Ascending aorta (tissue), 2 donors: Measurements from ENCODE around the gene URB1. TPM values are rescaled to one million over a fixed set of nuclear protein-coding genes. Genes with fewer than 3 reads are reported as not detected.

Experiments
- DNase-seq, 2 donors: peaks; one replicate each; pipeline ENCODE4 v3.0.0-alpha.2; 2019; ENCODE audit warnings: low spot score in 2 of 2
- H3K27ac ChIP-seq, 2 donors: fragments of 200-600 bp; sonication (generic); one replicate each; pipeline ENCODE4 v1.5.1; 2016 to 2017; ENCODE audit warnings: mild to moderate bottlenecking in 1 of 2
- H3K27me3 ChIP-seq: fragments of 200-600 bp; sonication (generic); one replicate; pipeline ENCODE4 v1.5.1; 2017
- H3K36me3 ChIP-seq, 2 donors: fragments of 200-600 bp; sonication (generic); one replicate each; pipeline ENCODE4 v1.5.1; 2016
- H3K4me1 ChIP-seq, 2 donors: fragments of 200-600 bp; sonication (generic); one replicate each; pipeline ENCODE4 v1.5.1; 2016 to 2017; ENCODE audit warnings: mild to moderate bottlenecking in 1 of 2
- H3K4me3 ChIP-seq, 2 donors: fragments of 200-600 bp; sonication (generic); one replicate each; pipeline ENCODE4 v1.5.1; 2016 to 2017; ENCODE audit warnings: mild to moderate bottlenecking in 1 of 2
- H3K9me3 ChIP-seq, 2 donors: fragments of 200-600 bp; sonication (generic); one replicate each; pipeline ENCODE4 v1.5.1; 2016
- intact Hi-C: fragments of 100-400 bp; cut with DNase I; formaldehyde crosslinking; loops from one replicate; pipeline ENCODE4 v1.15.1; 2023
- total RNA-seq: library from RNA; depleted of rRNA; stranded (reverse); fragments of >200 nt; gene quantifications from one replicate; pipeline ENCODE4 v1.1.0, GENCODE V29; 2016
- TF ChIP-seq, protein P1 (sequence below), 3 experiments: fragments of 200-600 bp in 2 of 3; fragments of 450-650 bp in 1 of 3; sonication (generic) in 2 of 3; IDR thresholded peaks; one replicate each; pipeline ENCODE4 v1.5.1; 2016 to 2019; ENCODE audit warnings: antibody characterized with exemption in 3 of 3, mild to moderate bottlenecking in 1 of 3, moderate library complexity in 1 of 3

URB1 gene
- total RNA-seq, 1 donor from 2014 or later: 35.4 TPM

GRCh38 chr21:32349333-32349944 lies 43.4 kb downstream of the URB1 start:
- Histone ChIP-seq H3K27ac (no peak overlapping the region), H3K4me3 (no peak overlapping the region), H3K9me3 (peaks cover 0 to 3% of the 10 kb centered on the region in 2 donors), H3K36me3 (peaks cover 98 to 100% of the 10 kb centered on the region in 2 donors), H3K27me3 (no peaks in the 10 kb centered on the region), H3K4me1 (no peaks in the 10 kb centered on the region)
- intact Hi-C loops: no loop called here
- TF ChIP-seq, protein P1, sequence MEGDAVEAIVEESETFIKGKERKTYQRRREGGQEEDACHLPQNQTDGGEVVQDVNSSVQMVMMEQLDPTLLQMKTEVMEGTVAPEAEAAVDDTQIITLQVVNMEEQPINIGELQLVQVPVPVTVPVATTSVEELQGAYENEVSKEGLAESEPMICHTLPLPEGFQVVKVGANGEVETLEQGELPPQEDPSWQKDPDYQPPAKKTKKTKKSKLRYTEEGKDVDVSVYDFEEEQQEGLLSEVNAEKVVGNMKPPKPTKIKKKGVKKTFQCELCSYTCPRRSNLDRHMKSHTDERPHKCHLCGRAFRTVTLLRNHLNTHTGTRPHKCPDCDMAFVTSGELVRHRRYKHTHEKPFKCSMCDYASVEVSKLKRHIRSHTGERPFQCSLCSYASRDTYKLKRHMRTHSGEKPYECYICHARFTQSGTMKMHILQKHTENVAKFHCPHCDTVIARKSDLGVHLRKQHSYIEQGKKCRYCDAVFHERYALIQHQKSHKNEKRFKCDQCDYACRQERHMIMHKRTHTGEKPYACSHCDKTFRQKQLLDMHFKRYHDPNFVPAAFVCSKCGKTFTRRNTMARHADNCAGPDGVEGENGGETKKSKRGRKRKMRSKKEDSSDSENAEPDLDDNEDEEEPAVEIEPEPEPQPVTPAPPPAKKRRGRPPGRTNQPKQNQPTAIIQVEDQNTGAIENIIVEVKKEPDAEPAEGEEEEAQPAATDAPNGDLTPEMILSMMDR (IDR thresholded peaks at IDR 0.05): no peak
- DNase-seq: no peak

- peaks cover 97 to 100% of the 10 kb centered on the region in 2 donors for H3K36me3 ChIP-seq
- H3K27ac ChIP-seq: no peak overlapping the region
- TF ChIP-seq, protein P1 (IDR thresholded peaks at IDR 0.05): no peak
Measured at GRCh38 chr21:32348604-32349332, 44.0 kb downstream of the URB1 start.

GRCh38 chr21:32347977-32348376 lies 44.8 kb downstream of the URB1 start:
- H3K27me3 ChIP-seq: no peaks in the 10 kb centered on the region
- DNase-seq: no peak
- H3K9me3 ChIP-seq: peaks cover 0 to 6% of the 10 kb centered on the region in 2 donors
- TF ChIP-seq, protein P1 (IDR thresholded peaks at IDR 0.05): no peak
- peaks cover 97 to 100% of the 10 kb centered on the region in 2 donors for H3K36me3 ChIP-seq
- no peak overlapping the region for H3K4me3 ChIP-seq
- no peak overlapping the region for H3K27ac ChIP-seq
- H3K4me1 ChIP-seq: no peaks in the 10 kb centered on the region
- intact Hi-C loops: no loop called here

More at GRCh38 chr21:32348604-32349332, 44.0 kb downstream of the URB1 start:
- no peak for DNase-seq
- Histone ChIP-seq H3K9me3 (peaks cover 0 to 6% of the 10 kb centered on the region in 2 donors), H3K4me1 (no peaks in the 10 kb centered on the region), H3K27me3 (no peaks in the 10 kb centered on the region), H3K4me3 (no peak overlapping the region)
- intact Hi-C loops: no loop called here

DNA sequence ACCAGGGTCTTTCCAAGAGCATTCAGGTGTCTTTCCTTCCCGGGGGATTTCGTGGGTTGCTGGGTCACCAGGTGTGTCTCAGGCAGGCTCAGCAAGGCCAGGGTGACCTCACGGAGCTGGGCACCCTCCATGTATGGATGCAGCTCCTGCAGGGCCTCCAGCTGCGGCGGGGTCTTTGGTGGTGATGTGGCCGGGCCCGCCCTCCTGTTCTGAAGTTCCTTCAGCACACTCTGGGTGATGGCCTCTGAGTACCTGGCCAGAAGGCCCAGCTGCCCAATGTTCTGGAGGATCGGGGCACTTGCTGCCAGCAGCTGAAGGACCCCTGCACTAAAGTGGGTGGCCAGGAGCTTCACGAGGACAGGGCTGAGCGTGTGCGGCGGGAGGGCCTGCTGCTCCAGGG lies 45.5 kb downstream of the URB1 start:
- Histone ChIP-seq H3K4me3 (no peak overlapping the region), H3K4me1 (no peaks in the 10 kb centered on the region), H3K27me3 (no peaks in the 10 kb centered on the region), H3K36me3 (peaks cover 96 to 100% of the 10 kb centered on the region in 2 donors), H3K27ac (no peak overlapping the region), H3K9me3 (peaks cover 0 to 6% of the 10 kb centered on the region in 2 donors)
- TF ChIP-seq, protein P1 (IDR thresholded peaks at IDR 0.05): no peak
- DNase-seq: no peak
- intact Hi-C loops: no loop called here

DNA sequence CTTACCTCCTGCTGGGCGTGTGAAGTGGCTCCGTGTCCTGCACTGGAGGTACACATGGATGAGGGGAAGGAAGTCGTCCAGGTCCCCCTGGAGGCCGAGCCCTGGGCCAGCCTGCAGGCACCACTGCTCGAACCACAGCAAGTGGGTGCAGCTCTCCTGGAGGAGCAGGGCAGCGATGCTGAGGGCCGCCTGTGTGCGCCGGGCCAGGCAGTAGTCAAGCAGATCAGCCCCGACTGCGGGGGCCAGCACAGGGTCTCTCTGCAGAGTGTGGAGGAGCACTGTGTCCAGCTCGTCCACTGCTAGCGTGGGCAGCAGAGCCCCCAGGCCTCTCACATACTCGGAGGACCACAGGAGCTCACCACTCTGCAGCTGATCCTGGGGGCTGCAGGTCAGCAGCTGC lies 45.9 kb downstream of the URB1 start:
- Histone ChIP-seq H3K4me1 (no peaks in the 10 kb centered on the region), H3K4me3 (no peak overlapping the region), H3K27me3 (no peaks in the 10 kb centered on the region), H3K36me3 (peaks cover 95 to 100% of the 10 kb centered on the region in 2 donors), H3K9me3 (peaks cover 0 to 6% of the 10 kb centered on the region in 2 donors), H3K27ac (no peak overlapping the region)
- TF ChIP-seq, protein P1 (IDR thresholded peaks at IDR 0.05): no peak
- intact Hi-C loops: no loop called here
- DNase-seq: no peak
